GM18861 (cell line): ENCODE data around the gene CFAP61.

Experiments used
- ATAC-seq: cut with Tn5 transposase; IDR thresholded peaks from one replicate; pipeline ENCODE4 v1.9.1; 2021; ENCODE audit not compliant: unreplicated experiment

Gene CFAP61

DNA sequence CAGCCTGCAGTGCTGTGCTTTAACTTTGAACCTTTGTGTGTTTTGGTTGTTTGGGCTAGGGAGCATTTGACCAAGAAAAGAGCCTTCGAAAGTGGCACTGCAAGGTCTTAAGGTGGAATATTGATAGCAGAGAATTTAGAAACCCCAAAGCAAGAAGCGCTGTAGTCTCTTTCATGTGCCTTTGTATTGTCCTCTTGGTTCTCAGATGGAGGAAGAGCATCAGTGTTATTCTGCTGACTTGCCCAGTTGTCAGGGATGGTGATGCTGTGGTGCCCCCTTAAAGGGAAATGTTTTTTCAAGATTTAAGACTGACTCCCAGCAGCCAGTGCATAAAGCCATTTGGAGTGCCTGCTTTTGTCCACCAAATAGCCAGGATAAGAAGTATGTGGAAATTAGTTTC is 212.9 kb downstream of the CFAP61 start:
- no peak for ATAC-seq

DNA sequence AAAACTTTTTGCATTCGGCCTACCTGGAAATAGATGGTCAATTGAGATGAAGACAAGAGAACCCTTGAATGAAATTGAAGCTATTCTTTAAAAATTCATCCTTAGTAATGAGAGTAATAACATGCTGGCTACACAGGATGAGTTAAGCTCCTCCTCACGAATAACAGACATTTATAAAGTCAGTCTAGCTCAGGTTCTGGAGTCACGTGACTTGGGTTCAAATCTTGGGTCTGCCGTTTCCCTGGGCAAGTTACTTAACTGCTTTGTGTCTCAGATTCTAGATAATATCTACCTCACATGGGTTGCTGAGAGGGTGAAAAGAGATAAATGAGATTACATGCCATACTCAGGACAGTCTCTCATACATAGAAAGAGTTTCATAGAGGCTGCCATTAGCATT is 214.2 kb downstream of the CFAP61 start:
- ATAC-seq, result no peak

DNA sequence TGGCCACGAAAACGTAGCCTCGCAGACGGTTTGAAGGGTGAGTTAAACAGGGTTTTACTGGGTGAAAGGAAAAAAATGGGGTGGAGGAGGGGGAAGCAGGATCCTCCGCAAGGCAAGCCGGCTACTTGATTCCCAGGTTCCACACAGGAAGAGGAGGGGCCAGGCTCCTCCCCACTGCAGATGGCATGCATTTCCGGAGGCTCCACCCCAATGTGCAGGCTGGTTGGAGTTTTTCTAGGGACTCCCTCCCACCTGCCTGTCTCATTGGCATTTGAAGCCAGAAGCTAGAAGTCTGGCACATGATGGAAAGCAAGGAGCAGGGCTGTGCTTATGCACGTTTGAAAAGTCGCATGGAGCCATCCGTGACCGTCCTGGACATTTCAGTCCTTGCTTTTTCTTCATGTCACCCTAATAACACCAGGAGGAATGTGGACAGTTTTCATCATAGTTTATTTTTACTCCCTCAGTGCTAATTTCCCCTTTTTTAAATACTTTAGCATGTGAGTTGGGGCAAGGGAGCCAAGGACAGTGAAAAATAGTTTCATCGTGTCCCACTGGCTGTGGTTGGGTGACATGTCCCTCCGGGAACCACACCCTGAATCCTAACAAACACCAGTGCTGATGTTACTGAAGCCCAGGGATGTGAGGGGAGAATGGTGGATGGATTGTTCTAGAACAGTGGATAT is 215.5 kb downstream of the CFAP61 start:
- no peak for ATAC-seq

DNA sequence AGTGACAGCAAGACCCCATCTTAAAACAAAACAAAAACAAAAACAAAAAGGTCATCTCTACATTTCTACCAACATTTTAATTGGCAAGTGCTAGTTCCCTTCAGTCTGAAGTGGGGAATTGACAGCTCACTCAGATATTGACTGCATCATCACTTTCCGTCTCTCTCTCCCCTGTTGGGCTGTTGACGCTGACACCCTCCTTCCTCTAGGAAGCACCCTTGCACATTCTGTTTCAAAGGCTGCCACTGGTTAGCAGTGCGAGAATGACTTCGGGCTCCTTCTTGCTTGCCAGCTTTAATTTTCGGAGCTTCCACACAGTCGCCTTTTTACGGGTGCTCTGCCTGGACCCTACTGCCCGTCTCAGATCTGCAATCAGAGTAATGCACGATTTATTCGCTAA is 218.9 kb downstream of the CFAP61 start:
- ATAC-seq, result no peak

DNA sequence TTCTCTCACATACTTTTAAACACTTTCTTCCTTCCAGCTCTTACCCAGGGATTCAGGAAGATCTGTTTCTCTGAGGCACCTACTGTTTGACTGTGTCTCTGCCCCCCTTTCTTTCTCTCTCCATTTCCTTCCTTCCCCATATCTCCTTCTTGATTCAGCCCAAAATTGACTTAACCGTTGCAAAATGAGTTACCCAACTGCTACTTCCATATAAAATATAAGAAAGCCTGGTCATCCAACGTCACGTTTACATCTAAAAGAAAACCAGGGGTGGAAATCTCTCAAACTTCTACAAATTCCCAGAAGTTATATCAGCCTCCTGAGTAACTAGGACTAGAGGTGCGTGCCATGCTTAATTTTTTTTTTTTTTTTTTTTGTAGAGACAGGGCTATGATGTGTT is 220.4 kb downstream of the CFAP61 start:
- no peak for ATAC-seq

DNA sequence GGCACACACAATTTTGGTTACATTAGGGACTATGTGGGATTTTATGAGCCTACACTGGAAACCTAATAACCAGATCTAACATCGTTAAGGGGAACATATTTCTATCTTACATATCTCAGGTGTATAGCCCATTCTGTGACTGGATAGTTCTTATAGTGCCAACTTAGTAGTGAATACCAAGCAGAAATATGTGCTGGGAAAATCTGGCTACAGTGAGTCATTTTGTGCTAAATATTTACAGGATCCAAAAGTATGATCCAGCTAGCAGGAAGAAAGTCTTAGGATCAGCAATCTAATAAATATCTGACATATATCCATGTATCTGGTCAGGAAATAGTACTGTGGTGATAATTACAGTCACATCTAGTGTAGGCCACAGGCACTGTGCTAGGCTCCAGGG is 221.0 kb downstream of the CFAP61 start:
- no peak for ATAC-seq

DNA sequence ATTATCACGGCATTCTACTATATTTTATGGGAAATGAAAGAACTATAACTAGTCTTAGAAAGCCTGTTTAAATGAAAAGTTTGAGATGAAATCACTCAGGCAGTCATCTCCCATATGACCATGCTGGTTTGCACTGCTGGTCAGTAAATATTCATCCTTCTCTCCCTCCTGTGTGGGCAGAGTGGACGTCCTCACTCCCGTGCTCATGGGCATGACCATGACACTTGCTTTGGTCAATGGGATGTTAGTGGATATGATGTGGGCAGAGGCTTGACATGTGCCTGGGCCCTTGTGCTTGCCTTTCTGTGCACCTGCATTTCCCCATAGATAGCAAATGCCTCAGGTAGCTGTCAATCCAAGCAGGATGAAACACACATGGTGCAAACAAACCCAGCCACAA is 222.5 kb downstream of the CFAP61 start:
- no peak for ATAC-seq

DNA sequence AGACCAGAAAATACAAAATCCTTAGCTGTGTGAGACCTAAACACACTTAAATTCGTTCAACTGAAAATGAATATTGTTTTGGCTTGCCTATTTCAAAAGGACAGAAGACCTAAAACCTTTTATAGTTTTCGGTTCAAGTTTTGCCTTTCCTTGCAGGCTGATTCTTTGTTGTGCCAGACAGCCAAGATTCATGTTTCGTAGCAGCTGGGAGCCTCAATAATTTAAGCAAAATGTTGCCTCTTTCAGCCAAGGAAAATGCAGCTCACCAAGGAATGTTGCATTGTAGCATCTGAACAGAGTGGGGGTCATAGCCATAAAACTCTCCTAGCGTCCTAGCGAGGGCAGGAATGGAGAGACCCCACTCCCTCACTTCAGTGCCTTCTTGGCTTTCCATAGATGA is 223.3 kb downstream of the CFAP61 start:
- no peak for ATAC-seq

DNA sequence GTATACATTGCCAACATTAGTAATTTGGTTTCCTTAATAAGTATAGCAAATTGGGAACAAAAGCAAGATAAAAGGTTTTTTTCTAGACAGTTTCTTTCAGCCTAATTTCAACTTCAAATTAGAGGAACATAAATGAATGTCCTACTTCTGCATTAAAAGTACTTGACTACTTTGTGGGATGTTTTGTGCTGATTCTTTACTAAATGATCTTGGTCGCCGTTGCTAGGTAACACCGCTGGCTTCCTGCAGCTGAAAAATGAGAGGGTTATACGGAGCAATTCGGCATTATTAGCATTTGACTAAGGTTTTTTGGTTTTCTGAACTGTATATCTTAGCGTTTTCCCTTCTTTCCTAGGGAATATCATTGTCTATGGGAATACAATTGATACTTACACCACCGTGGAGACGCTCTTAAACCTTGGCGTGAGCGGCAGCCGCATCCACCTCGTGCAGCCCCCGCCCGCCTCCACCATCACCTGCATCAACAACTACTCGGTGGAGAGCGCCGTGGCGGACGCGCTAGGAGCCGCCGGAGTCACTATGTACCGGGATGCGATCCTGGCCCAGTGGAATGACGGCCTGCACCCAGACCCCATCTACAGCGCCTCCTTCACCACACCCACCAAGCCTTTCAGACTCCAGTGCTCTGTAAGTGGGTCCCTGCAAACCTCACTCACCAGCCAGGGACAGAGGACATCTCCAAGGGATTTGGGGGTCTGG is 224.6 kb downstream of the CFAP61 start:
- no peak for ATAC-seq

DNA sequence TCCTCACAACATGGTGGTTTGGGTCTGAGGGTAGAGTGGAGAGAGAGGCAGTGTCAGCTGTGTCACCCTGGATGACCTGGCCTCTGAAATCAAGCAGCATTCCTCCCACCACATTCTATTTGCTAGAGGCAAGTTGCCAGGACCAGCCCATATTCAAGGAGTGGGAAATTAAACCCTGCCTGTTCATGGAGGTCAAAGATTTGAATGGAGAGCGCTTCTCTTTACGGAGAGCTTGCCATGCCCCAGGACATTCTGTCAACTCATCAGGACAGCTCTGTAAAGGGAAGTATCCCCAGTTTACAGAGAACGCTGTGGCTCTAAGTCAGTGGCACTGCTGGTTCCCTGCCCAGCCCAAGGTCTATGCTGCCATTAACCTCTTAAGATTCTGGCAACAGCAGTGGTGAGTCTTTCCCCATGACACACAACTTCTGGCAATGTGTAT is 225.6 kb downstream of the CFAP61 start:
- ATAC-seq, result no peak

DNA sequence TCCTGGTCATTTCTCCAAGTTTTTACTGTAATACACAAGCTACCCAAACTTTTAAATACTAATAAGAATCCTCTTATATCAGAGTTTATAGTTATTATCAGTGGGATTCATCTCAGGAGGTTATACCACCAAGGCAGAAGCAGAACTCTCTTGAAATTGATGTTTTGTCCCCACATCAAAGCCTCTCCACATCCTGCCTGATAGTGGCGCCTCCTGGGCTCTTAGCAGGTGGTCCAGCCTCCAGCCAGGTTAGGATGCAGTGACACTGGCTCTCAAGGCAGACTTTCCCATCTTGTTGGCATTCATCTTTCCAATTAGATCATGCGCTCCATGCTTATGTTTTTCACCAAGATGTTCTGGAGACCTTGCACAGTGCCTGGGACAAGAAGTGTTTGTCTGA is 233.7 kb downstream of the CFAP61 start:
- ATAC-seq, result no peak

DNA sequence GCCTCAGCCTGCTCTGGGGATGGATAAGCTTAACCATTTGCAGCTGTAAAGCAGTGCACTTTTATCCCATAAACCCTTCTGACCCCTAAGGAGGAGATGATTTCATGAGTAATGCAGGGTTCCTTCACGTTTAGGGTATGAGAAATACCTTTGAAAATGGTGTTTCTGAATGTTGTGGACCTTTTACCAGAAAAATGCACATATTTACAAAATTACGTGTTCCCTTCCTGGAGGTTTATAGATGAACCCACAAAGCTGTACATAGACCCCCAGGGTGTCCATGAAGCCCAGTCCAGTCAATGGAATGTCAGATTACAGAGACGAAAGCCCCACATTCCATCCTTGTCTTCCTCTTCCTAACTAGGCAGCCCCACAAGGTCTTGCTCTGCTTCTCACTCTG is 237.0 kb downstream of the CFAP61 start:
- no peak for ATAC-seq

DNA sequence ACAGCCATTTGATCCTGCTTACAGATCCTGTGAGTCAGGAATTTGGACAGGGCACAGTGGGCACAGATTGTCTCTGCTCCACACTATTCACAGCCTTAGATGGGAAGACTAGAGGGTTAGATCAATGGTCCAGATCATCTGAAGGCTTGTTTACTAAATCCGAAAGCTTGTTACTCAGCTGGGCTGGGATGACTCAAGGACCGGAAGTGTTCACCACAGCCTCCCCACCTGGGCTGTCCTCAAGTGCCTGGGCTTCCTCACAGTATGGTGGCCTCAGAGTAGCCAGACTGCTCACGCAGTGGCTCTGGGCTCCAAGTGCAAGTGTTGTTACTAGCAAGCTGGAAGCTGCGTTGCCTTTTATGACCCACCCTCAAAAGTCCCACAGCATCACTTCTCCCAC is 240.1 kb downstream of the CFAP61 start:
- ATAC-seq, result no peak

DNA sequence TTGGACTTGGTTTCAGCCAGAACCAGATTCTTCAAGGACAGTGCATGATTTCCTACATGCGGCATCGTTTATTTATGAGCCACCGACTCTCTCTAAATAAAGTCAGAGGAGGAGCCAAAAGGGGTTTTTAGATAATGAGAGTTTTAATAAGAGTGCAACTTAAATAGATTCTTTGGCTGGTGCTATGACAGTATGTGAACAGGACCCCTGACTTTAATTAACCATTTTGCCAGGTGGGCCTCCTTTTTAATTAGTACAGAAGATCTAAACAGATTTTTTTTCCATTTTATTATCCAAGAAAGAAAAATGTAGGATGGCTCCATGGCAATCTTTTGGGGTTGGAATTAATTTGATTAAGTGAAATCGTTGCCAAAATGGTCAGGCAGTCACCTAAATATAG is 240.8 kb downstream of the CFAP61 start:
- no peak for ATAC-seq

DNA sequence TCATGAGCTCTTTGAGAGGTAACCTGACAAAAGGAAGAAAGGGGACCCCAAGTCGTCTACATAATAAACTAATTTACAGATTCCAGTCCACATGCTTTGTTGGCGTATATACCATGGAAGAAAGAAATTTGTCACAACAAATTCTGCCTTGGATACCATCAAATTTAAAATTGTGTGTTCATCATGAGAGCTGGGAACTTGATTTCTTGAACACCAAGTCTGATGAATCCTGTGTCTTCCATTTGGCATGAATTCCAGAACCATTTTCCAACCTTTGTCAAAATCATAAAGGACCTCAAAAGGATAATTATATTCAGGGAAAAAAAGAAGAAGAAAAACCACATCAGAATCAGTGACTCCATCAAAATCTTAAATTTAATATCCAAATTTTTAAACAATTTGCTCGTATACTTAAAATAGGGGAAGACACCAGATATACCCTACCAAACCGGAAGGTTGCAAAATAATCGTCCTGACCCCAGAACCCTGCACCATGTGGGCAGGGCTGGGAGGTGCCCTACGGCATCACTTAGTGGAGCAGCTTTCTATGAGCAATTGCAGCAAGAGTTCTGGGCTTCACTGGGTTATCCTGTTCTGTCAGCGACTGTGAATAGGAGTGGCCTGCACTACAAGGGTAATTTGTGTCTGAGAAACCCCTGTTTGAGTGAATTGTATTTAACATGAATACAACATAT is 241.5 kb downstream of the CFAP61 start:
- ATAC-seq, result no peak

DNA sequence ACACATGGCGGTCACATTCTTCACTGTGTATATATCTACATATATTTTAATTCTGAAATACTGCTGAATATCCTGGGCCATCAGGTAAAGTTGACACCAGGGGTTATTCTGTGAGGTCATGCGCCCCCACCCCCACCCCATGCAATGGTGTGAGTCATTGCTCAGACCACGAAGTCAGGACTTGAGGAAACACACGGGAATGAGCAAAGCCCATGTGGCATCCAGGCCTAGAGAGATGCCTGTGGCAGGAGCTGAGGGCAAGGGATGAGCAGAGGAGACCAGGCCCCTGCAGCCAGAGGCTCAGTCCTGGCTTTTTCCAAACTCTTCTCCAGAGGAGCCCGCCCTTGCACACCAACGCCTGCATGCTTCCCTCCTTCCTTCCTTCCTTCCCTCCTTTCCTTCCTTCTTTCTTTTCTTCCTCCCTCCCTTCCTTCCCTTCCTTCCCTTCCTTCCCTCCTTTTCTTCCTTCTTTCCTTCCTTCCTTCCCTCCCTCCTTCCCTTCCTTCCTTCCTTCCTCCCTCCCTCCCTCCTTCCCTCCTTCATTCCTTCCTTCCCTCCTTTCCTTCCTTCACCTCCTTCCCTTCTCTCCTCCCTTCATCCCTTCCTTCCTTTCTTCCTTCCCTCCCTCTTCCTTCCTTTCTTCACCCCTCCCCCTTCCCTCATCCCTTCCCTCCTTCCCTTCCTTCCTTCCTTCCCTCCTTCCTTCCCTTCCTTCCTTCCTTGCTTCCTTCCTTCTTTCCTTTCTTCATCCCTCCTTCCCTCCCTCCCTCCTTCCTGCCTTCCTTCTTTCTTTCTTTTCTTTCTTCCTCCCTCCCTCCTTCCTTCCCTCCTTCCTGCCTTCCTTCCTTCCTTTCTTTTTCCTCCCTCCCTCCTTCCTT is 243.5 kb downstream of the CFAP61 start:
- ATAC-seq, result no peak

DNA sequence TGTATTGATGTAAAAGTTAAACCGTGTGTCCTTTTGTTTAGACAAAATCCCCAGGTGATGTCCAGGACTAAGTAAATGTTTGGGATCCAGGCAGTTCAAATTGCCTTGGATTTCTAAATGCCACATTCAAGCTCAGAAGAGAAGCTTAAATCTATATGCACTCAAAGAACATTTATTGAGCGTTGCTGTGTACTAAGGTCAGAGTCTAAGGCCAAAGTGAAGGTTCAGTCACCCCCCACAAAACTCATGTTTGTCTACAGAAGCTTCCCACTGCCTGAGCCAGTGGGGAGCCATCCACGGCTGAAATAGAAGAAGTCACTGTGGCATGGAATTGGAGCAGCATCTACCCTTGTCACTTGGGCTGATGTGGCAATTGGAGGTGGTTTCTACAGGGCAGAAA is 244.8 kb downstream of the CFAP61 start:
- no peak for ATAC-seq

DNA sequence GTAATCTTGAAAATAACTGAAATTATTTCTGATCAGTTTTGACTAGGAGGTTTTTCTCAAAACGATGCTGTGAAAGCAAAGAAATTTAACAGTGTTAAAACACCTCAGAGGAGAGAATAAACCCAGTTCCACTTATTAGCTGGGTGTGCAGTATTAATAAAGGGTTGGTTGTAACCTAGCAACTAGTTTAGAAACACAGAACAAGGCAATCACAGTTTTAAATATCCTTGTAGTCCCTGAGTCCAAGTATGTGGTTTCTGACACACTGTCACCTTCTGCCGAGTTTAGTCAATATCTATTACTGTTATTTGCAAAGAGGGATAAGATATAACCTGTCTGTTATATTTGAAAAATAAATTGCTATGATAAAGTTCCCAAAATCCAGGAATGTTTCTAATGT is 245.4 kb downstream of the CFAP61 start:
- no peak for ATAC-seq

DNA sequence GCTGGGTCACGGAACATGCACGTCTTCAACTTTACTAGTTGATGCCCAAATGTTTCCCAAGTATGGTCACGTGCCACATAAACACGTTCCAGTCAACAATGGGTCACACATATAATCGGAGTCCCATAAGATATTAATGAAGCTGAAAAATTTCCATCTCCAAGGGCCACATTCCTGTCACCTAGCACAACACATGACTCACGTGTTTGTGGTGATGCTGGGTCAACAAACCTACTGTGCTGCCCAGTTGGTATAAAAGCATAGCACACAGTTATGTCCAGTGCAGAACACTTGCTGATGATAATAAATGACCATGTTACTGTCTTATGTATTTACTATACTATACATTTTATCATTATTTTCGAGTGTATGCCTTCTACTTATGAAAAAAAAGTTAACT is 247.6 kb downstream of the CFAP61 start:
- no peak for ATAC-seq

DNA sequence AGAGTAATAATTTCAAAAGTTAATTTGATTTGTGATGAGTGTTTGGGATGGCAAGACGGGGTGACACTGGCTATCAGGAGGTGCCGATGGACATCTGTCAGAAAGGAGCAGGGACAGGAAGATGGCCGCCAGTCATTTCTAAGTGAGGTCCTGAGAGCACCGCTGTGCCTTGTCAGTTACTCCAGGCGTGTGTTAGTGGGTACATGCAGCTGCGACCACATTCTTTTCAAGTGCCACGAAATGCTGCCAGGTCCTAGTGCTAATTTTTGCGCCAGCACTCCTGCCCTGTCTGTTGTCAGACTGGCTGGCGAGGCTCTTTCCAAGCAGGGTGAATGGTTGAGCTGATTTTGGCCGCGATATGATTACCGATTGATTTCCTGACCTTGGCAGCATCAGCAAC is 251.0 kb downstream of the CFAP61 start:
- ATAC-seq, result no peak

DNA sequence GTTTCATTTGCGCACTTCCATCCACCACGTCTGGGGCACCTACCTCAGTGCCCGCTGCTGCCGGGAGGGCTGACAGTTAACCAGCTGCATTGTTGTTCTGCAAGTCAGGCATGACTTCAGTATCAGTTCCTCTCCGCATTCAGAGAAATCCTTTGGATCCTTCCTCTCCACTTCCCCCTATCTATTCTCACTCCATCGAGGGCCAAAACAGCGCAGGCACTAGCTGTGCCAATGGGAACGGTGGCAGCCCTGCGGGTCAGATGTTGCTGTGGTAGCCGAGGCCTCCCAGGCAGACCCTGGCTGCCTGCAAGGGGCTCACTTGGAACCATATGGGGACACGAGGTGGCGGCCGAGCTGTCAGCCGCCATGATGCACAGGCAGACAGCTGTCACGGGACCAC is 251.4 kb downstream of the CFAP61 start:
- no peak for ATAC-seq
